GM12874 (cell line): ENCODE results near the gene CEACAM21.

Experiments
- TF ChIP-seq, protein P1 (sequence below): IDR thresholded peaks from 2 replicates; pipeline ENCODE4 v1.5.1; 2011; ENCODE audit warnings: low read depth, mild to moderate bottlenecking, control low read depth, low read length, moderate library complexity; ENCODE audit not compliant: insufficient read depth

Gene CEACAM21

DNA sequence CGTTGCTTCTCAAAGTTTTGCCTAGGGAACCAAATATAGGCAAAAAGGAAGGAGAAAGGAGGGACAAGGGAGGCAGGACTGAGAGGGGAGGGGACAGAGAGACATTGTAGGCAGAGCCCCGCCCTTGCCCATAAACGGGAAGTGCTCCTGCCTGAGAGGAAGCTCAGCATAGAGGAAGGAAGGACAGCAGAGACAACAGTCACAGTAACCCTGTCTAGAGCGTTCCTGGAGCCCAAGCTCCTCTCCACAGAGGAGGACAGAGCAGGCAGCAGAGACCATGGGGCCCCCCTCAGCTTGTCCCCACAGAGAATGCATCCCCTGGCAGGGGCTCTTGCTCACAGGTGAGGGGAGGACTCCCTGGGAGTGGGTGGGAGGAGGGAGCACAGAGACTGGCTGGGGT is at the start of gene CEACAM21:
Gene CEACAM21, plus strand, starts transcription at position 169 of the 400 bp plus-strand sequence. Its CDS starts 109 bp downstream, at position 278.
- TF ChIP-seq, protein P1, sequence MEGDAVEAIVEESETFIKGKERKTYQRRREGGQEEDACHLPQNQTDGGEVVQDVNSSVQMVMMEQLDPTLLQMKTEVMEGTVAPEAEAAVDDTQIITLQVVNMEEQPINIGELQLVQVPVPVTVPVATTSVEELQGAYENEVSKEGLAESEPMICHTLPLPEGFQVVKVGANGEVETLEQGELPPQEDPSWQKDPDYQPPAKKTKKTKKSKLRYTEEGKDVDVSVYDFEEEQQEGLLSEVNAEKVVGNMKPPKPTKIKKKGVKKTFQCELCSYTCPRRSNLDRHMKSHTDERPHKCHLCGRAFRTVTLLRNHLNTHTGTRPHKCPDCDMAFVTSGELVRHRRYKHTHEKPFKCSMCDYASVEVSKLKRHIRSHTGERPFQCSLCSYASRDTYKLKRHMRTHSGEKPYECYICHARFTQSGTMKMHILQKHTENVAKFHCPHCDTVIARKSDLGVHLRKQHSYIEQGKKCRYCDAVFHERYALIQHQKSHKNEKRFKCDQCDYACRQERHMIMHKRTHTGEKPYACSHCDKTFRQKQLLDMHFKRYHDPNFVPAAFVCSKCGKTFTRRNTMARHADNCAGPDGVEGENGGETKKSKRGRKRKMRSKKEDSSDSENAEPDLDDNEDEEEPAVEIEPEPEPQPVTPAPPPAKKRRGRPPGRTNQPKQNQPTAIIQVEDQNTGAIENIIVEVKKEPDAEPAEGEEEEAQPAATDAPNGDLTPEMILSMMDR = no peak

DNA sequence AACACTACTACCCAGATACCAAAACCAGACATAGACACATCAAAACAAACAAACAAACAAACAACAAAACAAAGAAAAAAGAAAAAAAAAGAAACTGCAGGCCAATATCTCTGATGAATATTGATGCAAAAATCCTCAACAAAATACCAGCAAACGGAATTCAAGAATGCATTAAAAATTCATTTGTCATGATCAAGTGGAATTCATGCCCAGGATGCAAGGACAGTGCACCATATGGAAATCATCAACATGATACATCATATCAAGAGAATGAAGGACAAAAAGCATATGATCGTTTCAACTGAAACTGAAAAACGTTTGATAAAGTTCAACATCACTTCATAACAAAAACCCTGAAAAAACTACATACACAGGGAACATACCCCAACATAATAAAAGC is 48.9 kb upstream of the CEACAM21 start:
- TF ChIP-seq, protein P1 = no peak

DNA sequence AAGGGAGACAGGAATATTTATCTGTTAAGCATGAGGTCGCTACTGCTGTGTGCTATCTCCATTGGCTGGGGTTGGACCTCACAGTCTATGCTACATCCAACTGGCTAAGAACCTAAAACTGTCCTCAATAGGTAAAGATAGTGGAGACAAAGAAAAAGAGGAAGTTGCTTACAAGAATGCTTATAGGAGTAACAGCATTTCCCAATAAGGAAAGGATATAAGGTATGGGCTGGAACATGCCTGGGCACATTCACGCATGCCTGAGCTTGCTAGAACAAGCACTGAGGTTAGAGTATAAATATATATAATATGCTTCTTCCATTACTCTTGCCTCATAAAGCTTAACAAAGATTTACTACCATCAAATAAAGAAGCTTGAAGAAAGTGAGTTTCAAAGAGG is 47.9 kb upstream of the CEACAM21 start:
- TF ChIP-seq, protein P1 = no peak

DNA sequence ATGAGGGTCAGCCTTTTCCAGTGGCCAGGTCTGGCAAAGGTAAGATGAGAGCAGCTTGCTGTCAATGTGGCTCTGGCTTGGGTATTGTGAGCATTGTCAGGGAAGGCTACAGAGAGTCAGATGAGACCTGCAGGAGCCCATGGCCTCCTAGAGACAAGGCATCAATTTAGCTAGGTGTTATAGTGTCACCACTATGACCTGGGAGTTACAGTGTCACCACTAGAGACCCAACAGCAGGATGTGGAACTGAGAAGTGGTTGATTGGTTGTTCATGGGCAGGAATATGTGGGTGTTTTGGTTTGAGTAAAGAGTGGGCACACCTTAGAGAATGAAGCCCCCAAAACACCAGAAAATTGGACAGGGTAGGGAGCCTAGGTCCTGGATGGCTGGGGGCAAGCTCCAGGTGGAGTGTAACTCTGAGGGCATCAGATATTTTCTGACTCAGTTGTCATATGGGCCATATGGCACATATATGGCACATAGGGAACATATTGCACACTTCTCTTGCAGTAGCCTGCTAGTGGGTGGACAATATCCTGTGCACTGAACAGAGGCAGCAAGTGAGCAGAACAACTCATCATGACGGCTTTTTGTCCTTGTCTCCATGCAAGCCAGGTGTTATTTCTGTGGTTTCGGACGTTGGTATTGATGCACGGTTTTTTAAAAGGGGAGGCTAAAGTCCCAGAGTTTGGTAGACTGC is 46.3 kb upstream of the CEACAM21 start:
- TF ChIP-seq, protein P1 = no peak

DNA sequence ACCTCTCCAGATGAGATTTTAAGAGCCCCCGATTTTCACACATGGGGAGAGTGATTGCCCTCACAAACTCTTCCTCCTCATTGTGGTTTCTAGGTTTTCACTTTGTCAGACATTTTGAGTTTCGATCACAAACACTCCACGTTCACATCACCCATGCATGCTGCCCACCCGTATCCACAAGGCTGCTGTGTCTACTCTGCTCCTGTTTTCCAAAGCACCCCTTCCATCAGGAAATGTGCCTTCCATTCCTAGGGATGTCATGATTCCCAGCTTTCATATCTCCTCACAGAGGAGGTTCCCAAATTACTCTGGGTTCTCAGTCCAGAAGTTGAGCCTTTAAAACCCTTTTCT is 45.8 kb upstream of the CEACAM21 start:
- TF ChIP-seq, protein P1 = no peak

DNA sequence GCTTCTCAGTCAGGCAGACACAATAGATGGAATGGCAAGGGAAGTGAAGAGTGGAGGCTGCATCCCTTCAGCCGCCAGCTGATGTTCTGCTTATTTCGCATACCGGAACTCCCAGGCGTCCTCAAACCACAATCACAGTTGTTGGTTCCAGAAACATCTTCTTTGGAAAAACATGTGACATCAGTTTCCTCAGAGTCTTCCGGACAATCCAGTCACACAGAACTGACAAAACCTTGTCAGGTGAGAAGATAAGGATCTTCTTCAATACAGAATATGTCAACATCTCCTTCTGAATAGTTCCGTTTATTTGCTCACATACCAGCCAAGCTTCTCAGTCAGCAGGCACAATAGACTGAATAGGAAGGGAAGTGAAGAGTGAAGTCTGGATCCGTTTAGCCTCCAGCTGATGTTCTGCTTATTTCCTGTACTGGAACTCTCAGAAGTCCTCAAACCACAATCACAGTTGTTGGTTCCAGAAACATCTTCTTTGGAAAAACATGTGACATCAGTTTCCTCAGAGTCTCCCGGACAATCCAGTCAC is 45.1 kb upstream of the CEACAM21 start:
- TF ChIP-seq, protein P1 = no peak

DNA sequence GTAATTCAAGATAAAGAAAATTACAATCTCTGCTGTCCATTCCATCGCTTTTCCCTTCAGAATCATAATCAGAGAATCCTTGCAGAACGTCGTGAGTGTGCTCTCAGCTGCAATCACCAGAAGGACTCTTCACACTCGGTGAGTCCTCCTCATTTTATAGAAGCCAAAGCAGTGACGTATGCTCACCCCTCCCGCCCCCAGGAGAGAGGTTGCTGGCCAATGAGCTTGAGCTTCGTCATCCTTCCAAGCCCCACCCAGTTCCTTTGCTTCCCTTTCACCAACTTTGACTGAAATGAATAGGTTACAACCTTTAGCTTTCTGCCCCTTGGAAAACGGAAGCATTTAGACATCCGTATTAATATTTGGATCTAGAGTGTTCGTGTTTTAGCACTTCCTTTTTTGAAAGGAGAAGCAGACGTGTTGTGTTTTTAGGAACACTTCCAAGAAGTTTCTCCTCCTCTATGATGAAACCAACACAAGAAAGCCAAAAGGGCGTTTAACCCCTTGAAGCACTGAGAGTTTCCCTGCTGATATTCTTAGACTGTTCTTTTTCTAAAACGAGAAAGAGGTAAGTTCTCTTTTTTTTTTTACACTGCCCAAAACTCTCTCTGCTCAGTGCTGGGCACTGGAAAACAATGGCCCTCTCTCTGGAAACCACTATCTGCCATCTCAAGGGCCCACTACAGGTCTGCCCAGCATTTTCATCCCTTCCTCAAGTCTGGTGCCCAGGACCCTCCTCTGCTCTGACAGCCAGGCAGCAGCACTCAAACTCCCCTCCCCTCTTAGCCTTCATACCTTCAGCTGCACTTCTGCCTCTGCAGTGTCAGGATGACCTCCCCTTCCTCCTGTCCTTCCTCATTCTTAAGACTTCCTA is 44.3 kb upstream of the CEACAM21 start:
- TF ChIP-seq, protein P1 = no peak
